Measurements from ENCODE around the gene PCNP. TPM values are rescaled to one million over a fixed set of nuclear protein-coding genes. Genes with fewer than 3 reads are reported as not detected.

Gene PCNP
- total and polyA plus RNA-seq, 9 of the 15 experiments (the other 6 are each of a cell fraction or from before 2014, with no cell fraction given) = 54.3 to 170 (median 150) TPM

DNA sequence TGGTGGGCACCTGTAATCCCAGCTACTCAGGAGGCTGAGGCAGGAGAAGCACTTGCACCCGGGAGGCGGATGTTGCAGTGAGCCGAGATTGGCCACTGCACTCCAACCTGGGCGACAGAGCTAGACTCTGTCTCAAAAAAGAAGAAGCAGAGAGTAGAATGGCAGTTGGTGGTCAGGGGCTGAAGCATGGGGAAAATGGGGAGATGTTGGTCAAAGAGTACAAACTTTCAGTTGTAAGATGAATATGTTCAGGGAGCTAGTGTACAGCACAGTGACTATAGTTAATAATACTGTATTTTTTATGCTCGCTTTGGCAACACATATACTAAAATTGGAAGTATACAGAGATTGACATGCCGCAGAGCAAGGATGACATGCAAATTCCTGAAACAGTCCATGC is 41.5 kb downstream of the PCNP start:
- no peak overlapping the region for H3K4me3 ChIP-seq
- H3K4me1 ChIP-seq (replicated peaks in 1 of 2; ENCODE audit: control insufficient read depth in 2 of 2, insufficient read depth in 2 of 2, low read length in 2 of 2) = peaks cover 0 to 4% of the 10 kb centered on the region in 2 experiments; a peak in 2 of 5 replicates
- WGBS (ENCODE audit: insufficient coverage, low coverage, missing lambda C conversion rate) = 100% methylated on average over 3 of the region's 6 CpGs
- intact Hi-C loops (cut with micrococcal nuclease) (no loop called here), in situ Hi-C loops (cut with MboI) (no loop called here)
- POLR2A ChIA-PET = no interaction called here
- no peaks in the 10 kb centered on the region for H3K9me1 ChIP-seq (ENCODE audit: control insufficient read depth, insufficient read depth, low read length)
- no peak overlapping the region for H3K9ac ChIP-seq (ENCODE audit: insufficient read depth in 1 of 2, low read depth in 2 of 2, low read length in 2 of 2)
- no peak overlapping the region for H3K27ac ChIP-seq (ENCODE audit: extremely low read depth, low read depth, low read length)
- H3K79me2 ChIP-seq (ENCODE audit: control insufficient read depth, insufficient read depth, low read length) = no peaks in the 10 kb centered on the region; the same call in 1 of the 3 replicates
- 0 out of 2 replicates have a peak, but pooled peaks have one; percentile 19 for TF ChIP-seq POLR2G (IDR thresholded peaks at IDR 0.05; ENCODE audit: low read depth, low read length)
- TF ChIP-seq ZNF165 (CRISPR knock-in tag; IDR thresholded peaks at IDR 0.05; ENCODE audit: borderline replicate concordance) = no peak
- TF ChIP-seq ZNF764 (CRISPR knock-in tag; IDR thresholded peaks at IDR 0.05; ENCODE audit: low read depth) = no peak
- H4K20me1 ChIP-seq (replicated peaks; ENCODE audit: control insufficient read depth, insufficient read depth, low read length) = no peaks in the 10 kb centered on the region; the same call in 1 of the 2 replicates
- FAIRE-seq = no peak
- no peak overlapping the region for H3K4me2 ChIP-seq (ENCODE audit: insufficient read depth, low read length)
- peaks cover 32% of the 10 kb centered on the region; the same call in 2 of the 3 replicates for H3K36me3 ChIP-seq (ENCODE audit: control insufficient read depth, insufficient read depth, low read length)
- CTCF ChIA-PET (ENCODE audit: low intra/inter-chr PET ratio) = no interaction called here
- H3K27me3 ChIP-seq (ENCODE audit: control insufficient read depth in 2 of 2, insufficient read depth in 2 of 2, low read length in 2 of 2) = no peaks in the 10 kb centered on the region
- ATAC-seq = no peak
- no TSS peak for BruUV-seq (replicated peaks)
- no peak for DNase-seq (ENCODE audit: extremely low read depth in 1 of 4, low spot score in 3 of 4)
- no peak overlapping the region for H2AFZ ChIP-seq (ENCODE audit: low read depth, low read length)
- H3K9me3 ChIP-seq (replicated peaks; ENCODE audit: control insufficient read depth, insufficient read depth, low read depth, low read length) = no peaks in the 10 kb centered on the region

DNA sequence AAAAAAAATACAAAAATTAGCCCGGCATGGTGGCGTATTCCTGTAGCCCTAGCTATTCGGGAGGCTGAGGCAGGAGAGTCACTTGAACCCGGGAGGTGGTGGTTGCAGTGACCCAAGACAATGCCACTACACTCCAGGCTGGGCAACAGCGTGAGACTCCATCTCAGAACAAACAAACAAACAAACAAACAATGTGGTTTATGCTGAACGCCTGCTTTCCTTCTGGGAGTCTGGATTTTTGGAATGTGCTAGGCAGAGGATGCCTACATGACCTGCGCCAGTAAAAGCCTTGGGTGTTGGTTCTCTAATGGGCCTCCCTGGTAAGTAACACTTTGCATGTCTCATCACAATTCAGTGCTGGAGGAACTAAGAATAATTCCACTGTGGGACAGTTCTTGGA is 43.5 kb downstream of the PCNP start:
- no peak overlapping the region for H3K9ac ChIP-seq (ENCODE audit: insufficient read depth in 1 of 2, low read depth in 2 of 2, low read length in 2 of 2)
- FAIRE-seq (no peak), DNase-seq (ENCODE audit: extremely low read depth in 1 of 4, low spot score in 3 of 4) (no peak), ATAC-seq (no peak)
- no peaks in the 10 kb centered on the region for H3K4me1 ChIP-seq (replicated peaks in 1 of 2; ENCODE audit: control insufficient read depth in 2 of 2, insufficient read depth in 2 of 2, low read length in 2 of 2)
- in situ Hi-C loops (cut with MboI) (no loop called here), intact Hi-C loops (cut with micrococcal nuclease) (no loop called here)
- BruUV-seq (replicated peaks) = no TSS peak
- TF ChIP-seq IFI16 (CRISPR knock-in tag; IDR thresholded peaks at IDR 0.05) (no peak), ZNF324 (CRISPR knock-in tag; IDR thresholded peaks at IDR 0.05) (no peak), ATF7 (IDR thresholded peaks at IDR 0.05) (no peak), GABPA (tag; conservative IDR thresholded peaks at IDR 0.05; ENCODE audit: low read depth) (no peak), PCBP1 (IDR thresholded peaks at IDR 0.05; ENCODE audit: low read depth, low read length, poor library complexity, severe bottlenecking) (no peak), NFATC3 (IDR thresholded peaks at IDR 0.05) (no peak), DMBX1 (CRISPR knock-in tag; IDR thresholded peaks at IDR 0.05; ENCODE audit: borderline replicate concordance) (no peak)
- TF ChIP-seq, protein P1, sequence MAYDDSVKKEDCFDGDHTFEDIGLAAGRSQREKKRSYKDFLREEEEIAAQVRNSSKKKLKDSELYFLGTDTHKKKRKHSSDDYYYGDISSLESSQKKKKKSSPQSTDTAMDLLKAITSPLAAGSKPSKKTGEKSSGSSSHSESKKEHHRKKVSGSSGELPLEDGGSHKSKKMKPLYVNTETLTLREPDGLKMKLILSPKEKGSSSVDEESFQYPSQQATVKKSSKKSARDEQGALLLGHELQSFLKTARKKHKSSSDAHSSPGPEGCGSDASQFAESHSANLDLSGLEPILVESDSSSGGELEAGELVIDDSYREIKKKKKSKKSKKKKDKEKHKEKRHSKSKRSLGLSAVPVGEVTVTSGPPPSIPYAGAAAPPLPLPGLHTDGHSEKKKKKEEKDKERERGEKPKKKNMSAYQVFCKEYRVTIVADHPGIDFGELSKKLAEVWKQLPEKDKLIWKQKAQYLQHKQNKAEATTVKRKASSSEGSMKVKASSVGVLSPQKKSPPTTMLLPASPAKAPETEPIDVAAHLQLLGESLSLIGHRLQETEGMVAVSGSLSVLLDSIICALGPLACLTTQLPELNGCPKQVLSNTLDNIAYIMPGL (CRISPR knock-in tag; IDR thresholded peaks at IDR 0.05) = no peak
- TF ChIP-seq, protein P2, sequence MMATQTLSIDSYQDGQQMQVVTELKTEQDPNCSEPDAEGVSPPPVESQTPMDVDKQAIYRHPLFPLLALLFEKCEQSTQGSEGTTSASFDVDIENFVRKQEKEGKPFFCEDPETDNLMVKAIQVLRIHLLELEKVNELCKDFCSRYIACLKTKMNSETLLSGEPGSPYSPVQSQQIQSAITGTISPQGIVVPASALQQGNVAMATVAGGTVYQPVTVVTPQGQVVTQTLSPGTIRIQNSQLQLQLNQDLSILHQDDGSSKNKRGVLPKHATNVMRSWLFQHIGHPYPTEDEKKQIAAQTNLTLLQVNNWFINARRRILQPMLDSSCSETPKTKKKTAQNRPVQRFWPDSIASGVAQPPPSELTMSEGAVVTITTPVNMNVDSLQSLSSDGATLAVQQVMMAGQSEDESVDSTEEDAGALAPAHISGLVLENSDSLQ (IDR thresholded peaks at IDR 0.05) = no peak
- no peak overlapping the region for H3K4me3 ChIP-seq
- H2AFZ ChIP-seq (ENCODE audit: low read depth, low read length) = no peak overlapping the region
- H3K27me3 ChIP-seq (ENCODE audit: control insufficient read depth in 2 of 2, insufficient read depth in 2 of 2, low read length in 2 of 2) = no peaks in the 10 kb centered on the region
- no peaks in the 10 kb centered on the region; the same call in 1 of the 3 replicates for H3K79me2 ChIP-seq (ENCODE audit: control insufficient read depth, insufficient read depth, low read length)
- 91% methylated on average over 4 of the region's 7 CpGs for WGBS (ENCODE audit: insufficient coverage, low coverage, missing lambda C conversion rate)
- H3K27ac ChIP-seq (ENCODE audit: extremely low read depth, low read depth, low read length) = no peak overlapping the region
- no peaks in the 10 kb centered on the region for H3K9me1 ChIP-seq (ENCODE audit: control insufficient read depth, insufficient read depth, low read length)
- H3K9me3 ChIP-seq (replicated peaks; ENCODE audit: control insufficient read depth, insufficient read depth, low read depth, low read length) = no peaks in the 10 kb centered on the region
- no peak overlapping the region for H3K4me2 ChIP-seq (ENCODE audit: insufficient read depth, low read length)
- H4K20me1 ChIP-seq (replicated peaks; ENCODE audit: control insufficient read depth, insufficient read depth, low read length) = no peaks in the 10 kb centered on the region; the same call in 1 of the 2 replicates
- peaks cover 39% of the 10 kb centered on the region; the same call in 2 of the 3 replicates for H3K36me3 ChIP-seq (ENCODE audit: control insufficient read depth, insufficient read depth, low read length)
- ChIA-PET CTCF (ENCODE audit: low intra/inter-chr PET ratio) (no interaction called here), POLR2A (no interaction called here)

Data from K562 (cell line).